PC-3 (cell line): ENCODE data around the gene CLRN1.

Experiments used
- EZH2 ChIP-seq: fragments of 300-600 bp; sonication (generic); IDR thresholded peaks from one replicate; pipeline ENCODE4 v1.6.1; 2017; ENCODE audit warnings: antibody characterized with exemption, mild to moderate bottlenecking, low read length; ENCODE audit not compliant: unreplicated experiment
- EZH2phosphoT487 ChIP-seq: fragments of 300-600 bp; sonication (generic); IDR thresholded peaks from 2 replicates; pipeline ENCODE4 v1.6.1; 2018; ENCODE audit warnings: mild to moderate bottlenecking, antibody characterized with exemption, low read length, borderline replicate concordance
- TF ChIP-seq, protein P1 (sequence below): fragments of 300-600 bp; sonication (generic); conservative IDR thresholded peaks from 2 replicates; pipeline ENCODE4 v1.5.1; 2017; ENCODE audit warnings: antibody characterized with exemption, low read depth, mild to moderate bottlenecking, low read length

DNA sequence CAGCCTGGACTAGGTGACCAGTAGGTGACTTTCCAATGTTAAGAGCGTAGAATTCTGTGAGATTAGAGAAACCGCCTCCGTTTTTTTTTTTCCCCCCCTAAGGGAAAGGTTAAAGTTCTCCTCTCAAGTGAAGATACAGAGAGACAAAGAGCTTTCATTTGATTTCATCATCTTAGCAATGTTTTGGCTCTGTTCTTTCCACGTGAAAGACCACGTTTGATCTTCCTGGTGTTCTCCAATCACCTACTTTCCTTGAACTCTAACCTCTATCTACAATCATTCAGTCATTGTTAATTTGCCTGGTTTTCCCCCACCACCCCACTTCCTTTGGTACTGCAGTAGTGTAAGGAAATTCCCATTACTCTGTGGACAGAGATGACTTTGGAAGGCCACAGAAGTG is 36.9 kb upstream of the CLRN1 start:
- TF ChIP-seq, protein P1, sequence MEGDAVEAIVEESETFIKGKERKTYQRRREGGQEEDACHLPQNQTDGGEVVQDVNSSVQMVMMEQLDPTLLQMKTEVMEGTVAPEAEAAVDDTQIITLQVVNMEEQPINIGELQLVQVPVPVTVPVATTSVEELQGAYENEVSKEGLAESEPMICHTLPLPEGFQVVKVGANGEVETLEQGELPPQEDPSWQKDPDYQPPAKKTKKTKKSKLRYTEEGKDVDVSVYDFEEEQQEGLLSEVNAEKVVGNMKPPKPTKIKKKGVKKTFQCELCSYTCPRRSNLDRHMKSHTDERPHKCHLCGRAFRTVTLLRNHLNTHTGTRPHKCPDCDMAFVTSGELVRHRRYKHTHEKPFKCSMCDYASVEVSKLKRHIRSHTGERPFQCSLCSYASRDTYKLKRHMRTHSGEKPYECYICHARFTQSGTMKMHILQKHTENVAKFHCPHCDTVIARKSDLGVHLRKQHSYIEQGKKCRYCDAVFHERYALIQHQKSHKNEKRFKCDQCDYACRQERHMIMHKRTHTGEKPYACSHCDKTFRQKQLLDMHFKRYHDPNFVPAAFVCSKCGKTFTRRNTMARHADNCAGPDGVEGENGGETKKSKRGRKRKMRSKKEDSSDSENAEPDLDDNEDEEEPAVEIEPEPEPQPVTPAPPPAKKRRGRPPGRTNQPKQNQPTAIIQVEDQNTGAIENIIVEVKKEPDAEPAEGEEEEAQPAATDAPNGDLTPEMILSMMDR = no peak
- no peak for TF ChIP-seq EZH2
- TF ChIP-seq EZH2phosphoT487 = no peak
